Sigmoid colon (tissue), 7 donors: Measurements from ENCODE around the gene NMNAT3. TPM values are rescaled to one million over a fixed set of nuclear protein-coding genes. Genes with fewer than 3 reads are reported as not detected.

Experiments
- DNase-seq: peaks from one replicate; pipeline ENCODE4 v3.0.0-alpha.2; 2019
- H3K27ac ChIP-seq, 4 donors: fragments of 200-600 bp; sonication (generic); one replicate each; pipeline ENCODE4 v1.5.1; 2016 to 2019; ENCODE audit warnings: mild to moderate bottlenecking in 1 of 4
- H3K27me3 ChIP-seq, 3 donors: fragments of 200-600 bp; sonication (generic); one replicate each; pipeline ENCODE4 v1.5.1; 2019; ENCODE audit warnings: mild to moderate bottlenecking in 1 of 3
- H3K36me3 ChIP-seq, 4 donors: fragments of 200-600 bp; sonication (generic); one replicate each; pipeline ENCODE4 v1.5.1; 2016 to 2019
- H3K4me1 ChIP-seq, 4 donors: fragments of 200-600 bp; sonication (generic); one replicate each; pipeline ENCODE4 v1.5.1; 2017 to 2019
- H3K4me3 ChIP-seq, 4 donors: fragments of 200-600 bp; sonication (generic); one replicate each; pipeline ENCODE4 v1.5.1; 2017 to 2019; ENCODE audit warnings: mild to moderate bottlenecking in 2 of 4, moderate library complexity in 1 of 4
- H3K9me3 ChIP-seq, 4 donors: fragments of 200-600 bp in 3 of 4; sonication (generic) in 3 of 4; one replicate each; pipeline versions ENCODE4 v1.5.1 to v1.6.1; 2013 to 2019
- EP300 ChIP-seq, 4 donors: sonication (generic); formaldehyde crosslinking; IDR thresholded peaks; one replicate each; pipeline ENCODE4 v1.6.1; 2017; ENCODE audit warnings: antibody characterized with exemption in 4 of 4
- POLR2A ChIP-seq, 2 donors: fragments of 450-650 bp; IDR thresholded peaks; one replicate each; pipeline ENCODE4 v1.6.1; 2016; ENCODE audit warnings: antibody characterized with exemption in 2 of 2, mild to moderate bottlenecking in 2 of 2, moderate library complexity in 2 of 2
- POLR2AphosphoS5 ChIP-seq, 4 donors: sonication (generic); formaldehyde crosslinking; IDR thresholded peaks; one replicate each; pipeline ENCODE4 v1.6.1; 2017; ENCODE audit warnings: antibody characterized with exemption in 4 of 4
- WGBS, 2 donors: extraction: QIAGEN DNeasy Blood & Tissue Kit; methylation state at CpG; one replicate each; pipeline ENCODE4 v1.1.7; 2013; 5-methylcytosine and 5-hydroxymethylcytosine counted together
- intact Hi-C: fragments of 100-400 bp; cut with DNase I; formaldehyde crosslinking; loops from one replicate; pipeline ENCODE4 v1.15.1; 2023
- polyA plus RNA-seq, 3 donors: library from polyadenylated mRNA; stranded (reverse); fragments of 200-250 nt; gene quantifications; one replicate each; pipeline ENCODE4 v1.2.3, GENCODE V29; 2013
- total RNA-seq, 4 donors: library from RNA; depleted of rRNA; stranded (reverse); fragments of >200 nt; gene quantifications; one replicate each; pipeline ENCODE4 v1.1.0, GENCODE V29; 2016
- TF ChIP-seq, protein P1 (sequence below), 4 experiments: fragments of 450-650 bp in 3 of 4; fragments of 200-600 bp in 1 of 4; IDR thresholded peaks; one replicate each; pipeline ENCODE4 v1.5.1; 2016 to 2019; ENCODE audit warnings: antibody characterized with exemption in 4 of 4, mild to moderate bottlenecking in 3 of 4, moderate library complexity in 2 of 4
- donor health status: healthy with polysubstance abuse.
- donor health status: Bipolar disorder and iron deficiency.
- donor health status: healthy.

NMNAT3 gene
- total and polyA plus RNA-seq, 7 donors = 3.4 to 24.6 (median 10.0) TPM

DNA sequence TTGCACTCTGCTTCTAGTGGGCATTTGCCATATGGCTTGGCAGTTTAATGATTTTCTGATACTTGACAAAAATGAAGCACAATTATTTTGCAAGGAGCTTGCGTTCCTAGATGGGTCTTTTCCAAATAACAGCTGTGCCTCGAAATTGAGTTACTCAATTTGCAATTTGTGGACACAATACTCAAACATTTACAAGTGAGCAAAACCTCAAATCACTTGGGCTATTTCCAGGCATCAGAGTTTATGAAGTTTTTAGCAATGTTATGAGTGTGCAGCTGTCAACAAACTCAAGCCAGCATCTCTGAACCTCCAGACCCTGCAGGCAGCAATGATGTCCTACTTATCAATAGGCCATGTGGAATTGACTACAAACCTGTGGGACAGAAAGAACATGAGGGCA is 41.3 kb downstream of the NMNAT3 start:
- 74 to 82% methylated on average over 2 of the region's 2 CpGs for WGBS, 2 donors

DNA sequence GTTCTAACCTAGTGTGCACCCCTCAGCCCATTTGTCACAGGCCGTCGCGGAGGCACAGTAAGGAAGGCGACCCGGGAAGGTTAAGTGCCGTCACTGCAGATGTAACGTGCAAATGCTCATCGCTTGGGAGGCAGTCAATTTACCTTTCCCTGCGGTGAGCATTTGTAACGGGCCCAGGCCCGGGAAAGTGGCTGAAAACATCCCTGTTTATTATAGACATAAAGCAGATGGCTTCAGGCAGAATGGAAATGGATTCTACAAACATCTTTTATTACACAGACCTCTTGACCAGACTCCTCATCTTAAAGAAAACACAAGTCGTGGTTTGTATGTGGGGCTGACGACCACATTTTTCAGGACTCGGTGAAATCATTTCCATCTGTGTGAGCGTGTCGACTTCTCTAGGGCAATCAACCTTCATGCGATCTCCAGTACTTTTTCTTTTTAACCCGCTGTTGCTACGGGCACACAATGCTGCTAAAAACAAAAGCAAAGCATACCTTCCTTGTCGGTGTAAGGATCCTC is 43.6 kb downstream of the NMNAT3 start:
- H3K4me1 ChIP-seq = peaks cover 0 to 4% (median 0%) of the 10 kb centered on the region in 4 donors
- no peak overlapping the region for H3K27ac ChIP-seq
- no peaks in the 10 kb centered on the region for H3K36me3 ChIP-seq
- 85 to 89% methylated on average over 20 of the region's 20 CpGs for WGBS, 2 donors
- H3K27me3 ChIP-seq = no peaks in the 10 kb centered on the region
- no peak for DNase-seq
- no peak overlapping the region for H3K4me3 ChIP-seq
- TF ChIP-seq, protein P1, sequence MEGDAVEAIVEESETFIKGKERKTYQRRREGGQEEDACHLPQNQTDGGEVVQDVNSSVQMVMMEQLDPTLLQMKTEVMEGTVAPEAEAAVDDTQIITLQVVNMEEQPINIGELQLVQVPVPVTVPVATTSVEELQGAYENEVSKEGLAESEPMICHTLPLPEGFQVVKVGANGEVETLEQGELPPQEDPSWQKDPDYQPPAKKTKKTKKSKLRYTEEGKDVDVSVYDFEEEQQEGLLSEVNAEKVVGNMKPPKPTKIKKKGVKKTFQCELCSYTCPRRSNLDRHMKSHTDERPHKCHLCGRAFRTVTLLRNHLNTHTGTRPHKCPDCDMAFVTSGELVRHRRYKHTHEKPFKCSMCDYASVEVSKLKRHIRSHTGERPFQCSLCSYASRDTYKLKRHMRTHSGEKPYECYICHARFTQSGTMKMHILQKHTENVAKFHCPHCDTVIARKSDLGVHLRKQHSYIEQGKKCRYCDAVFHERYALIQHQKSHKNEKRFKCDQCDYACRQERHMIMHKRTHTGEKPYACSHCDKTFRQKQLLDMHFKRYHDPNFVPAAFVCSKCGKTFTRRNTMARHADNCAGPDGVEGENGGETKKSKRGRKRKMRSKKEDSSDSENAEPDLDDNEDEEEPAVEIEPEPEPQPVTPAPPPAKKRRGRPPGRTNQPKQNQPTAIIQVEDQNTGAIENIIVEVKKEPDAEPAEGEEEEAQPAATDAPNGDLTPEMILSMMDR (IDR thresholded peaks at IDR 0.05) = no peak
- TF ChIP-seq EP300 (IDR thresholded peaks at IDR 0.05) (no peak), POLR2A (IDR thresholded peaks at IDR 0.05) (no peak), POLR2AphosphoS5 (IDR thresholded peaks at IDR 0.05) (no peak)
- intact Hi-C loops = loop anchor here (1.0 kb wide), 1 partner anchor 9 kb away; no protein-coding TSS in a partner anchor
- H3K9me3 ChIP-seq = no peaks in the 10 kb centered on the region

More for the DNA sequence above, 41.3 kb downstream of the NMNAT3 start:
- TF ChIP-seq POLR2A (IDR thresholded peaks at IDR 0.05) (no peak), EP300 (IDR thresholded peaks at IDR 0.05) (no peak), POLR2AphosphoS5 (IDR thresholded peaks at IDR 0.05) (no peak)
- TF ChIP-seq, protein P1 (IDR thresholded peaks at IDR 0.05) = no peak
- no peaks in the 10 kb centered on the region for H3K36me3 ChIP-seq
- H3K27me3 ChIP-seq = no peaks in the 10 kb centered on the region
- intact Hi-C loops = no loop called here
- H3K9me3 ChIP-seq = no peaks in the 10 kb centered on the region
- H3K27ac ChIP-seq = no peak overlapping the region
- DNase-seq = no peak
- peaks cover 0 to 4% (median 1%) of the 10 kb centered on the region in 4 donors for H3K4me1 ChIP-seq
- no peak overlapping the region for H3K4me3 ChIP-seq

DNA sequence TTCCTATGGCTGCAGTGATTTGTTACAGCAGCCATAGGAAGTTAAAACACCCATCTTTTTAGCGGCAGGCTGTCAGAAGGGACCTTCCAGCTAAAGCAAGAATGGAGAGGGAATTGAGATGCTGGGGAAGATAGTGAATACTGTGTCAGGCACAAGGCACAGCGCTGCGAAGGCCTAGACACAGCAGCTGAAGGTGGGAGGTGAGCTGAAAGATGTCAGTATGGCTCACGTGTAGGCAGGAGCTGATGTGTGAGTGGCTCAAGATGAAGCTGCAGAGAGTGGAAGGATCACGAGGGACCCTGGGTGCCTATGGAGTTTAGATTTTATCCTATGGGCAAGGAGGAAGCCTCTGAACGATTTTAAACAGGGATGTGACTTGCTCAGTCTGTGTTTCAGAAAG is 44.3 kb downstream of the NMNAT3 start:
- TF ChIP-seq, protein P1 (IDR thresholded peaks at IDR 0.05) = no peak
- no peak for TF ChIP-seq EP300 (IDR thresholded peaks at IDR 0.05)
- TF ChIP-seq POLR2AphosphoS5 (IDR thresholded peaks at IDR 0.05) = no peak
- no peak for TF ChIP-seq POLR2A (IDR thresholded peaks at IDR 0.05)

DNA sequence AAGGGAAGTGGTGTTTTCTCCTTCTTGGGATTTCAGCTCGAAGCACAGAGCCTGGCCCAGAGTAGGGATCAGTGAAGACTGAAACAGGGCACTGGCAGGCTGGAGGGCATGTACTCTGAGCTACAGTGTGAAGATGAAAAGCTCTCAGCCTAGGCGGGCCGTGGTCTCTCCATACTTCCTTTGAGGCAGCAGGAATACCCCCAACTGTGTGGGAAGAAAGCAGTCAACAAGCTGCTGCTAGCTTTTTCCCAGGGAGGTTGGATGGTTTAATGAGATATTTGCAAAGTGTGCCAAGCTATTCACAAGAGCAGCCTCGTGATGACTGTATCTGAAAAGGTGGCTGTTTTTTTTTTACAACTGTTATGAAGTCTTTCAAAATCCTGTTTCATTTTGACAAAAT is 47.2 kb downstream of the NMNAT3 start:
- TF ChIP-seq POLR2A (IDR thresholded peaks at IDR 0.05) (no peak), EP300 (IDR thresholded peaks at IDR 0.05) (no peak)
- intact Hi-C loops = no loop called here

More for the DNA sequence above, 44.3 kb downstream of the NMNAT3 start:
- Histone ChIP-seq H3K4me3 (no peak overlapping the region), H3K27ac (no peak overlapping the region), H3K9me3 (no peaks in the 10 kb centered on the region), H3K36me3 (no peaks in the 10 kb centered on the region), H3K27me3 (no peaks in the 10 kb centered on the region), H3K4me1 (peaks cover 0 to 4% (median 0%) of the 10 kb centered on the region in 4 donors)
- intact Hi-C loops = no loop called here
- WGBS, 2 donors = 91 to 93% methylated on average over 6 of the region's 6 CpGs
- DNase-seq = no peak

DNA sequence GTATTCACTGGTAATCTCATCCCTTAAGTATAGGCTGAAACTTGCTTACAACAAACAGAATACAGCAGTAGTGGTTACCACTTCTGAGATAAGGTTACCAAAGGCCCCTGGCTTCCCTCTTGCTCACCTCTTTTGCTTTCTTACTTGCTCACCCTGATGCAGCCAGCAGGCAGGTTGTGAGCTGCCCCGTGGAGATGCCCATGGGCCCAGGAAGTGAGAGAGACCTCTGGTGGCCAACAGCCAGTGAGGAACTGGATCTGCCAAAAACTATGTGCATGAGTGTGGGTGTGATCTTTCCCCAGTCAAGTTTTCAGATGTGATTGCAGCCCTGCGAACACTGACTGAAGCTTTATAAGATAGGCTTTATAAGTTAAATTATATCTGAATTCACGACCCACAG is 48.7 kb downstream of the NMNAT3 start:
- DNase-seq = no peak
- intact Hi-C loops = no loop called here
- WGBS, 2 donors = 78 to 79% methylated on average over 3 of the region's 3 CpGs
- Histone ChIP-seq H3K36me3 (no peaks in the 10 kb centered on the region), H3K27ac (no peak overlapping the region), H3K9me3 (no peaks in the 10 kb centered on the region), H3K4me1 (no peaks in the 10 kb centered on the region), H3K27me3 (no peaks in the 10 kb centered on the region), H3K4me3 (no peak overlapping the region)
- no peak for TF ChIP-seq POLR2A (IDR thresholded peaks at IDR 0.05)
- TF ChIP-seq POLR2AphosphoS5 (IDR thresholded peaks at IDR 0.05) = no peak
- no peak for TF ChIP-seq EP300 (IDR thresholded peaks at IDR 0.05)
- TF ChIP-seq, protein P1 (IDR thresholded peaks at IDR 0.05) = no peak

More for the DNA sequence above, 47.2 kb downstream of the NMNAT3 start:
- Histone ChIP-seq H3K9me3 (no peaks in the 10 kb centered on the region), H3K36me3 (no peaks in the 10 kb centered on the region), H3K27me3 (no peaks in the 10 kb centered on the region), H3K27ac (no peak overlapping the region), H3K4me3 (no peak overlapping the region), H3K4me1 (peaks cover 0 to 4% (median 0%) of the 10 kb centered on the region in 4 donors)
- DNase-seq = no peak
- 84 to 87% methylated on average over 4 of the region's 4 CpGs for WGBS, 2 donors
